Lower leg skin (tissue), 3 donors: ENCODE measurements around the gene TEKT3.

Experiments
- CTCF ChIP-seq, 3 donors: fragments of 450-650 bp; IDR thresholded peaks; one replicate each; pipeline ENCODE4 v1.5.1; 2016; ENCODE audit warnings: antibody characterized with exemption in 3 of 3, mild to moderate bottlenecking in 3 of 3, moderate library complexity in 2 of 3
- POLR2A ChIP-seq, 2 donors: fragments of 450-650 bp; IDR thresholded peaks; one replicate each; pipeline ENCODE4 v1.6.1; 2016 to 2017; ENCODE audit warnings: antibody characterized with exemption in 2 of 2, mild to moderate bottlenecking in 1 of 2, moderate library complexity in 1 of 2

- TF ChIP-seq CTCF (IDR thresholded peaks at IDR 0.05) (no peak), POLR2A (IDR thresholded peaks at IDR 0.05) (no peak)
These were observed 569 bp upstream of the TEKT3 start for GRCh38 chr17:15341966-15342365.
